GM18499 (cell line): ENCODE results near the gene ACLY.
"Not testable (repeated sequence)": the region's sequence is repeated elsewhere in the genome, so short reads cannot be mapped to it uniquely, and the experiment has no call there.

Experiments
- ATAC-seq: cut with Tn5 transposase; IDR thresholded peaks from one replicate; pipeline ENCODE4 v1.9.1; 2021; ENCODE audit warnings: moderate number of reproducible peaks; ENCODE audit not compliant: insufficient read depth, unreplicated experiment

ACLY gene

DNA sequence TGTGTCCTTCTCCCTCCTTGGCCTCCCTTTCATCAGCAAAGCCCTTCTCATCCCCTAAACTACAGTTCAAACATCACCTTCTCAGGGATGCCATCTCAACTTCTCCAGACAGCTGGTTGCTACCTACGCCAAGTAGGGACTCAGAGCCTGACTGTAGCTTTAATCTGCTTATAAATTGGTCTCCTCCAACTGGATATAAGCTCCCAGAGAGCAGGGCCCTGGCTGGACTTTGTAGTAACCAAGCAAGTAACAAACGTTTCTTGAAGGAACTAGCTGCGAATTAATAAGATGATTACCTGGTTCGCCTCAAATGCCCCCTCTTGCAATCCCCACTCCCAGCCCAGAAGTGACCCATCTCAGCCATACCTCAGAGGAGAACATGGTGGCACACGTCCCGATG is 36.0 kb downstream of the ACLY start:
- no peak for ATAC-seq

DNA sequence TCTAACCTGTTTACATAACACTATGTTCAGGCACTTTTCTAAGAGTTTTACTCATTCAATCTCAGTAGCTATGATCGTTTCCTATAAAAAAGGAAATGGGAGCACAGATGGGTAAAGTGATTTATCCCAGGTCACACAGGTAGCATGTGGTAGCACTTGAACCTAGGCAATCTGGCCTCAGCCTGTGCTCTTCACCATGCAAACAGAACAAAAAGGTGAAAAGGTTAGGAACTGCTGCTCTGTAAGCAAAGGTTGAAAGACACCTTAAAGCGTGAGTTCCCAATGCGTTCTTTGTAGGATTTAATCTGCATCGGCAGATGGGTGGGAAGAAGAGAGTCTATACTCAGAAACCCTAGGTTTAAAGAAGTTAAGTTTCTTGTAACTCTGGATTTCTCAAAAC is 38.6 kb downstream of the ACLY start:
- no peak for ATAC-seq

- ATAC-seq: not testable (repeated sequence)
These were observed 44.5 kb downstream of the ACLY start for GRCh38 chr17:41874293-41874670.

- no peak for ATAC-seq
These were observed 45.0 kb downstream of the ACLY start for GRCh38 chr17:41873559-41874292.

DNA sequence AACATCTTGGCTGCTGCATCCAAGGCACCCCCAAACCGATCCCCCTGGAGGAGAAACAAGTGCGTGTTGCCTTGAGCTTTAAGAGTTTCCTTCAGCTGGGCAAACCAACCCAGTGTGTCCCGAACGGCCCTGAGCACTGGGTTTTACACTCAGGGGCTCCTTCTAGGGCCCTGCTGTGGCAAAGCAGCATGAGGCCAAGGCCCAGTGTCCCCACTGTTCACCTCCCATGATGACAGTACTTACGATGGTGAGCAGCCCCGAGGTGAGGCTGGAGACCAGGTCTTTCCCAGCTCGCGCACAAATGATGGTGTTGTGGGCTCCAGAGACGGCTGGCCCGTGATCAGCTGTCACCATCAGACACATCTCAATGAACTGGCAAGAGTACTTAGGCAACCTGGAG is 47.0 kb downstream of the ACLY start:
- ATAC-seq: no peak

DNA sequence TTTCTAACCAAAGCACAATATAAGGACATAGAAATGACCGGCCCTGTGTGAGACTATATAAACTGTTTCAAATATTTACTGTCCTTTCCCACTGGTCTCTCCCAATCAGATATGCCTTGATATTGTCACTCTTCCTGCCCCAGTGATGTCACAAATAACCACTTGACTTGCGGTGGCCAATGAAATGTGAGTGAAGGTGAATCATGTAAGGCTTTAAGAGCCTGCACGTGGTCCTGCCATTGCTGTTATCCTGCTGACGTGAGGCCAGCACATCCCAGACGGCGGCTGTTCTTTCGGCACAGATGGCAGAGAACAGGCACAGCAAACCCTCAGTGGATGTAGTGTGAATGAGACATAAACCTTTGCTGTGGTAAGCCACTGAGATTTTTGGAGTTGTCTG is 48.1 kb downstream of the ACLY start:
- no peak for ATAC-seq

GRCh38 chr17:41870097-41870496 is 48.7 kb downstream of the ACLY start:
- no peak for ATAC-seq

GRCh38 chr17:41869426-41869825 is 49.3 kb downstream of the ACLY start:
- no peak for ATAC-seq

DNA sequence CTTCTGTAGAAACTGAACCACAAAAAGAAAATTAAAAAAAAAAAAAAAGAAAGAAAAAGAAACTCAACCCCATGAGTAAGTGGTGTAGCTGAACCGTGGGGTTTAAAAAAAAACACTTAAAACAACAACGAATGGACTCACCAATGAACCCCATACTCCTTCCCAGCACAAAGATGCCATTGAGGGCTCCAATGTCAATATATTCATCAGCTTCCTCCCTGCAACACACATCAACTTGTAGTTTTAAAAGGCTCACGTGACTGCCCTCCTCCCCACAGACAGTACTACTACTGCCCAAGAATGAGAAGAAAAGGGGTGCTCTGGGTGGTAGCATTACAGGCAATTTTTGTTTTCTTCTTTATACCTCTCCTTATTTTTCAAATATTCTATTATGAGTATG is 50.2 kb downstream of the ACLY start:
- ATAC-seq: no peak

DNA sequence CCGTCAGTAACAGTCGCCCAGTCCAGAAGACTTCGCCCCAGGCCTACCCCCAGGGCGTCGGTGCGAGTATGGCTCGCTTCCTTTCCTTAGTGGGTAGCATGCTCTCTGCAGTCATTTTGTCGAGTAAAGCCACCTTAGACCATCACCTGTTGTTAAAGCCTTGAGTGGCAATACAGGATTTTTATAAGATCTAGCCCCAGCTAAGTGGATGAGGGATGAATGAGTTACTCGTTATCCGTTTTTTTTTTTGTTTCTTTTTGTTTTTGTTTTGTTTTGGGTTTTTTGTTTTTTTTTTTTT is 53.2 kb downstream of the ACLY start:
- ATAC-seq: no peak

GRCh38 chr17:41864836-41865595 is 53.7 kb downstream of the ACLY start, which contains the start of gene KLHL11:
Gene KLHL11, minus strand, starts transcription at chr17:41865423. Its CDS starts 53 bp downstream, at chr17:41865370.
- ATAC-seq: peak; percentile 68

DNA sequence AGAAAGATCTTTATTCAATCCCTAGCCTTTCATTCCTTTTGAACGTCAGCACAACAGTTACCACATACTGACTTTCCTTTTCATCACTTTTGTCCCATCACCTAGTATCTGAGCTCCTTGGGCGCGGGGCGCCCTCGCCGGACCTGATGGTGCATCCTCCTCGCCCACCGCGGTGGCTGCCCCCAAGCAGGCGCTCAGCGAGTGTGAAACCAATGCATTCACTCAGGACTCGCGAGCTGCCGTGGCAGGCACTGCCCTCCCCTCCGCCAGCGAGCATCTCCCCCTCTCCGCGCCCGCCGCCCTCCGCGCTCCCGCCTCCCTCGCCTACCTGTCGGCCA is 54.3 kb downstream of the ACLY start:
- ATAC-seq: peak; percentile 16

DNA sequence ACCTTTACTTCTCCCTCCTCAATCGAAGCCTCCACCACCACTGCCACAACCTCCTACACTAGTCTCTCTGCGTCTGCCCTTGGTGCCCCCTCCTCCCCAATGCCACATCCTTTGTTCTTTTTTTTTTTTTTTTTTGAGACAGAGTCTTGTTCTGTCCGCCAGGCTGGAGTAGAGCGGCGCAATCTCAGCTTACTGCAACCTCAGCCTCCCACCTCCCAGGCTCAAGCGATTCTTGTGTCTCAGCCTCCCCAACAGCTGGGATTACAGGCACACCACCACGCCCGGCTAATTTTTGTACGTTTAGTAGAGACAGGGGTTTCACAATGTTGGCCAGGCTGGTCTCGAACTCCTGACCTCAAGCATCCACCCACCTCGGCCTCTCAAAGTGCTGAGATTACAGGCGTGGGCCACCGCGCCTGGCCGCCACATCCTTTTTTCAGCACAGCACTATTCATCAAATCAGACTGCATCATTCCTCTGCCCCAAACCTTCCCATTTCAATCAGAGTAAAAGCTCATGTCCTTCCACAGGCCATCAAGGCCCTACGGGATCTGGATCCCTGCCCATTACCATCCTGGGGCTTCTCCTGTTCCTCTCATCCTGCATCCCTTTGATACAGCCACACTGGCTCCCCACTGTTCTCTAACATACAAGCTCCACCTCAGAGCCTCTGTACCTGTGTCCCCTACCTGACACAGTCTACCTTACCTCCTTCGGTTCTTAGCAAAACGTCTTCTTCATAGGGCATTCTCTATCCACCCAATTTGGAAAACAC is 55.5 kb downstream of the ACLY start:
- no peak for ATAC-seq

GRCh38 chr17:41860254-41860931 is 58.4 kb downstream of the ACLY start:
- ATAC-seq: no peak

- not testable (repeated sequence) for ATAC-seq
These were observed 67.4 kb downstream of the ACLY start for GRCh38 chr17:41851382-41851781.

DNA sequence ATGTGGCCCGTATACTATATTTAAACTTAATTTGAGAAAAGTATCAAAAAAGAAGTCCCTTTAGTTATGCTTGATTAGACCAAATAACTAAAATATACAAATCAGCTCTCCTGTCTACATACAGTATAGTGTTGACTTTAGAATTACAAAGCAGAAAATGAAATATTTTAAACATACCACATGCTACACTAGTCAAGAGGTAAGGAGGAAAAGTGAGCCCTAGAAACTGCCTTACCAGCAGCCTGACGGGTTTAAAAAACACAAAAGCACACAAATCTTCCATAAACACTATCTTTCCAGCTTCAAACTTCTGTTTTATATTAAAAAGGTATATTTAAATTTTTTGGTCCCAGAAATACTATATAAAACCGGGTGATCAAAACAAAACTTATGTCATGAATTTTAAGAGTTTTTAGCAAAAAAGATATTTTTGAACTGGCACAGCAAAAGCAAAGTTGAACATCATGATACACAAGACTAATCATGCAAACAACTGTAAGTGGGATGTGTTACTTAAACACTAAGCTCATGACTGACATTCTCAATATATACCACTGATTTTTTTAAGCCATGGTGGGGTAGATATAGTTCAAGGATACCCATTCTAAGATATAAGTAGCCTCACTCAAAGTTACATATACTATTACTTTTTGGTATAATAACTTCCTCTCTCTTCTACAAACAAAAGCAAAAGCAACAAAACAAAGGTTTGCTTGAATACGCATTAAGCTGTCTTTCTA is 69.3 kb downstream of the ACLY start:
- no peak for ATAC-seq

DNA sequence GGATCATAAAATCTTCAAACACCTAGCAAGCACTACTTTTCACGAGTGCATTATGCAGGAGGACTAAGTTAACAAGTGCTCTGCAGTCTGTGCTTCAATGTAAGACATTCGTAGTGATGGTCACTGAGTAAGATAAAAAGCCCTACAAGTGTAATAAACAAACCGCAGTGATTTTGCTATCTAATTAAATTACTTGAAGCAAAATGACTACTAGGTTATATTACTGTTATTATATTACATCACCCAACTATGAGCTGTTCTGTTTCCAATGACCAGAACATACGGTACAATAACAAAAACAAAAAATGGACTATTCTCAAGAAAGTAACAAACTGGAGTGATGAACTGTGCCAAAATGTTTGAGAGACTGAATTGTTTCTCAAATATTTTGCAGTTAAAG is 70.0 kb downstream of the ACLY start:
- ATAC-seq: no peak

DNA sequence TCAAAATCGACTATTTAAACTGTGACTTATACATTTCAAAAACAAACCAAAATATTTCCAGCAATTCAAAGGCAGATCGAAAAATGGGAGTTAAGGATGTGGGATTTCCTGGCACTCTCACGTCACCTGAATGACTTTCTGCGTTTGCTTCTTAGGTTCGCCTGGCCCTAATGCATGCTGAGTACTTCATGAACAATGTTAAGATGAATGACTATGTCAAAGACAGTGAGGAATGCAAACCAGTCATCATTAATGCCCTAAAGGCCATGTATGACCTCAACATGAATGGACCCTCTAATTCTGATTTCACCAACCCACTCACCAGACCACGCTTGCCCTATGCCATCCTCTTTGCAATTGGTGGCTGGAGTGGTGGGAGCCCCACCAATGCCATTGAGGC is 73.8 kb downstream of the ACLY start:
- ATAC-seq: no peak

DNA sequence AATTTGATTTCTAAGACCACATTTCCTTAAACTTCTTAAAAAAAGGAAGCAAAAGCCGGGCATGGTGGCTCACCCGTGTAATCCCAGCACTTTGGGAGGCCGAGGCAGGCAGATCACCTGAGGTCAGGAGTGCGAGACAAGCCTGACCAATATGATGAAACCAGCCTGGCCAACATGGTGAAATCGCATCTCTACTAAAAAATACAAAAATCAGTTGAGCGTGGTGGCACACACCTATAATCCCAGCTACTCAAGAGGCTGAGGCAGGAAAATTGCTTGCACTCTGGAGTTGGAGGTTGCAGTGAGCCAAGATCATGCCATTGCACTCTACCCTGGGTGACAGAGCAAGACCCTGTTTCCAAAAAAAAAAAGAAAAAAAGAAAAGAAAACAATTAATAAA is 78.0 kb downstream of the ACLY start:
- ATAC-seq: not testable (repeated sequence)

DNA sequence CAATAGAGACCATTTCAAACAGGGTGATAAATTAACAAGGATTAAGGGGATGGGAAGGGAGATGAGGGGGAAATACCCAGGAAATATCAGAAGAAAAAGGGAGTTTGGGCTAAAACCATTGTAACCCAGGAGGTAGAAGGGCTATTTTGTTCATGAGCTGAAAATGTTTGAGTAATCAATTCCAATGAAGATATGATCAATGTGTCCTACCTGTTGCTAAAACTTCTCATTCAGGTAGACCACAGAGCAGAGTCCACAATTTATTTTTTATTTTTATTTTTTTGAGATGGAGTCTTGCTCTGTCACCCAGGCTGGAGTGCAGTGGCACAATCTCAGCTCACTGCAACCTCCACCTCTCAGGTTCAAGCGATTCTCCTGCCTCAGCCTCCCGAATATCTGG is 79.3 kb downstream of the ACLY start:
- not testable (repeated sequence) for ATAC-seq
